Liver (tissue), 9 donors: ENCODE measurements around the gene TRIL. TPM values are rescaled to one million over a fixed set of nuclear protein-coding genes. Genes with fewer than 3 reads are reported as not detected.

ENCODE experiments used
- DNase-seq: peaks from one replicate; pipeline ENCODE4 v3.0.0-alpha.2; 2017; ENCODE audit warnings: low spot score
- H3K27ac ChIP-seq, 2 donors: one replicate each; pipeline ENCODE4 v1.7.0; 2013; ENCODE audit warnings: inconsistent platforms in 2 of 2, low read length in 2 of 2, control low read depth in 1 of 2, low read depth in 1 of 2, mild to moderate bottlenecking in 1 of 2
- H3K27me3 ChIP-seq, 4 donors: one replicate each; pipeline versions ENCODE4 v1.6.1 to v1.7.0; 2013; ENCODE audit warnings: low read length in 3 of 4, inconsistent platforms in 1 of 4, mild to moderate bottlenecking in 1 of 4, moderate library complexity in 1 of 4; ENCODE audit not compliant: control insufficient read depth in 4 of 4, insufficient read depth in 4 of 4
- H3K36me3 ChIP-seq, 4 donors: one replicate each; pipeline versions ENCODE4 v1.6.1 to v1.7.0; 2013; ENCODE audit warnings: low read length in 3 of 4, mild to moderate bottlenecking in 3 of 4, low read depth in 1 of 4, moderate library complexity in 1 of 4; ENCODE audit not compliant: control insufficient read depth in 4 of 4, insufficient read depth in 3 of 4
- H3K4me1 ChIP-seq, 4 donors: one replicate each; pipeline versions ENCODE4 v1.6.1 to v1.7.0; 2013; ENCODE audit warnings: low read length in 3 of 4, mild to moderate bottlenecking in 3 of 4, moderate library complexity in 1 of 4; ENCODE audit not compliant: control insufficient read depth in 4 of 4, insufficient read depth in 4 of 4
- H3K4me3 ChIP-seq, 3 donors: one replicate each; pipeline versions ENCODE4 v1.6.1 to v1.7.0; 2013; ENCODE audit warnings: low read length in 3 of 3, control low read depth in 1 of 3, low read depth in 1 of 3, mild to moderate bottlenecking in 1 of 3
- H3K9ac ChIP-seq, 2 donors: one replicate each; pipeline ENCODE4 v1.7.0; 2013; ENCODE audit warnings: low read length in 2 of 2, mild to moderate bottlenecking in 2 of 2, moderate library complexity in 2 of 2, control low read depth in 1 of 2, low read depth in 1 of 2
- H3K9me3 ChIP-seq, 4 donors: one replicate each; pipeline versions ENCODE4 v1.6.1 to v1.7.0; 2013; ENCODE audit warnings: low read length in 3 of 4; ENCODE audit not compliant: control insufficient read depth in 4 of 4
- ATF3 ChIP-seq: IDR thresholded peaks from 2 replicates; pipeline ENCODE4 v1.6.1; 2016; ENCODE audit warnings: antibody characterized with exemption
- EGR1 ChIP-seq, 2 donors: IDR thresholded peaks; 2 replicates each; pipeline ENCODE4 v1.6.1; 2016 to 2018; ENCODE audit warnings: antibody characterized with exemption in 2 of 2, low read depth in 2 of 2
- FOXA1 ChIP-seq: IDR thresholded peaks from 2 replicates; pipeline ENCODE4 v1.6.1; 2016; ENCODE audit warnings: antibody characterized with exemption
- FOXA2 ChIP-seq: IDR thresholded peaks from 2 replicates; pipeline ENCODE4 v1.6.1; 2016; ENCODE audit warnings: antibody characterized with exemption
- GABPA ChIP-seq, 2 donors: IDR thresholded peaks in 1 of 2; conservative IDR thresholded peaks in 1 of 2; 2 replicates each; pipeline ENCODE4 v1.6.1; 2016; ENCODE audit warnings: antibody characterized with exemption in 2 of 2, mild to moderate bottlenecking in 1 of 2, moderate library complexity in 1 of 2
- MAX ChIP-seq: IDR thresholded peaks from 2 replicates; pipeline ENCODE4 v1.6.1; 2016; ENCODE audit warnings: antibody characterized with exemption
- NR2F2 ChIP-seq: IDR thresholded peaks from 2 replicates; pipeline ENCODE4 v1.6.1; 2016; ENCODE audit warnings: antibody characterized with exemption
- RAD21 ChIP-seq, 2 donors: IDR thresholded peaks; 2 replicates each; pipeline ENCODE4 v1.6.1; 2016; ENCODE audit warnings: antibody characterized with exemption in 2 of 2, mild to moderate bottlenecking in 2 of 2
- REST ChIP-seq: IDR thresholded peaks from 2 replicates; pipeline ENCODE4 v1.6.1; 2016; ENCODE audit warnings: antibody characterized with exemption, mild to moderate bottlenecking
- RXRA ChIP-seq, 2 donors: IDR thresholded peaks; 2 replicates each; pipeline ENCODE4 v1.6.1; 2017 to 2018; ENCODE audit warnings: antibody characterized with exemption in 2 of 2, mild to moderate bottlenecking in 1 of 2
- TAF1 ChIP-seq: conservative IDR thresholded peaks from 2 replicates; pipeline ENCODE4 v1.6.1; 2016; ENCODE audit warnings: antibody characterized with exemption, mild to moderate bottlenecking
- YY1 ChIP-seq: IDR thresholded peaks from 2 replicates; pipeline ENCODE4 v1.6.1; 2016; ENCODE audit warnings: antibody characterized with exemption, mild to moderate bottlenecking
- ZBTB33 ChIP-seq: IDR thresholded peaks from 2 replicates; pipeline ENCODE4 v1.6.1; 2016; ENCODE audit warnings: antibody characterized with exemption
- WGBS: extraction: QIAGEN DNeasy Blood & Tissue Kit; methylation state at CpG from one replicate; pipeline ENCODE4 v1.1.7; 2013; 5-methylcytosine and 5-hydroxymethylcytosine counted together
- polyA plus RNA-seq, 2 donors: library from polyadenylated mRNA; stranded (reverse) in 1 of 2; unstranded in 1 of 2; fragments of 200-250 nt in 1 of 2; fragments of >200 nt in 1 of 2; fragmentation: Nextera tagmentation in 1 of 2; extraction: Ambion mirVana in 1 of 2; gene quantifications; one replicate each; pipeline versions ENCODE4 v1.2.1 to v1.2.3, GENCODE V29; 2013 to 2015
- total RNA-seq, 2 donors: library from RNA; depleted of rRNA; stranded (reverse); fragments of >200 nt; gene quantifications; one replicate each; pipeline ENCODE4 v1.2.3, GENCODE V29; 2014
- donor health status: healthy.
- donor health status: healthy.
- donor health status: healthy.
- donor health status: healthy.
- donor health status: healthy.

Gene TRIL
- total and polyA plus RNA-seq, 4 donors: 0.06 to 0.67 (median 0.35) TPM

- TF ChIP-seq YY1 (no peak), MAX (no peak), FOXA1 (no peak), REST (no peak), GABPA (IDR thresholded peaks at IDR 0.05 in 1 of 2, conservative IDR thresholded peaks at IDR 0.05 in 1 of 2) (no peak), FOXA2 (no peak)
- 80% methylated on average over 4 of the region's 4 CpGs for WGBS
- no peaks in the 10 kb centered on the region for H3K4me1 ChIP-seq
- H3K27me3 ChIP-seq: no peaks in the 10 kb centered on the region
- no peak overlapping the region for H3K27ac ChIP-seq
- H3K36me3 ChIP-seq: no peaks in the 10 kb centered on the region
- H3K4me3 ChIP-seq: no peak overlapping the region
- peaks cover 4 to 9% (median 6%) of the 10 kb centered on the region in 4 donors for H3K9me3 ChIP-seq
- DNase-seq: no peak
- H3K9ac ChIP-seq: no peak overlapping the region
Observed at GRCh38 chr7:28981161-28981465, 23.0 kb upstream of the TRIL start.

- 87% methylated on average over 8 of the region's 8 CpGs for WGBS
- Histone ChIP-seq H3K4me3 (no peak overlapping the region), H3K9me3 (peaks cover 4 to 13% (median 7%) of the 10 kb centered on the region in 4 donors), H3K27ac (no peak overlapping the region), H3K9ac (no peak overlapping the region), H3K4me1 (no peaks in the 10 kb centered on the region), H3K27me3 (no peaks in the 10 kb centered on the region), H3K36me3 (no peaks in the 10 kb centered on the region)
- no peak for TF ChIP-seq EGR1 (IDR thresholded peaks at IDR 0.05; ENCODE audit: low read depth in 2 of 2)
- TF ChIP-seq YY1: no peak
- no peak for TF ChIP-seq TAF1
- TF ChIP-seq FOXA2: no peak
- TF ChIP-seq ATF3: no peak
- TF ChIP-seq REST: no peak
- no peak for TF ChIP-seq ZBTB33
- no peak for TF ChIP-seq RXRA (IDR thresholded peaks at IDR 0.05)
- no peak for TF ChIP-seq RAD21 (IDR thresholded peaks at IDR 0.05)
- TF ChIP-seq NR2F2: no peak
- DNase-seq: no peak
Observed at GRCh38 chr7:28980451-28981160, 22.5 kb upstream of the TRIL start.
